HG02870 (cell line): ENCODE results near the gene BTRC.
A peak's percentile ranks its signal among the peaks of the same experiment; 100 is the strongest.
"Not testable (repeated sequence)": the region's sequence is repeated elsewhere in the genome, so short reads cannot be mapped to it uniquely, and the experiment has no call there.

ENCODE experiments used
- ATAC-seq: cut with Tn5 transposase; IDR thresholded peaks from one replicate; pipeline ENCODE4 v1.9.1; 2021; ENCODE audit warnings: mild to moderate bottlenecking, moderate library complexity; ENCODE audit not compliant: unreplicated experiment

BTRC gene

DNA sequence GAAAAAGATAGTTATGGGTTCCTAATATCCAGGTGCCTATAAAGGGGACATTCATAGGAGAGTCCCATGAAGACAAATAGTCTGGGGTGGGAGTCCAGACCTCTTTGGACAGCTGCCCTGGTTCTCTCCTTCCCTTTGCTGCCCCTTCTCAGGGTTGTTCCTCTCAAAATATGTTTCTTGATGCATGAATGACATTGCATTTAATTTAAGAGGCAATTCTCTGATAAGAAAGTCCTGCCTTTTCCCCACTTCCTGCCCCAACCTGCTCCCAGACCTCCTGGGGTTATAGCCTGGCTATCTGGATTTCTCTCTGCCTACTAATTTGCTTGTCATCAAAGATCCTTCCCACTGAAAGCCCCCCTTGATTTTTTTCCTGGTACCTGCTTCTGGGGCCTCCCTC lies 12.5 kb upstream of the BTRC start:
- ATAC-seq = no peak

DNA sequence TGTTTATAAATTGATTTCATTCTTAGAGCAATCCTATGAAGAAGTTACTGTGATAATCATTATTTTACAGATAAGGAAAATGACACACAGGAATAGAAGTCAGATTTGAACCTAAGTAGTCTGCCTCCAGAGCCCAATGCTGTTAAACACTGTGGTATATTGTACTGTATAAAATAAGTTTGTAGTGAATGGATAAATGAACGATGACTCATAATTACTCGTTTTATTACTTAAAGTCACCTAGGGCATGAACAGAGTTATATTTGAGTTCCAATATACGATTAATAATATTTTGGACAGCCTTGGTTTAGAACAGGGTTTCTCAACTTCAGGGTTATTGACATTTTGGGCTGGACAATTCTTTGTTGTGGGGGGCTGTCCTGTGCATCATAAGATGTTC lies 7.8 kb upstream of the BTRC start:
- ATAC-seq = no peak

DNA sequence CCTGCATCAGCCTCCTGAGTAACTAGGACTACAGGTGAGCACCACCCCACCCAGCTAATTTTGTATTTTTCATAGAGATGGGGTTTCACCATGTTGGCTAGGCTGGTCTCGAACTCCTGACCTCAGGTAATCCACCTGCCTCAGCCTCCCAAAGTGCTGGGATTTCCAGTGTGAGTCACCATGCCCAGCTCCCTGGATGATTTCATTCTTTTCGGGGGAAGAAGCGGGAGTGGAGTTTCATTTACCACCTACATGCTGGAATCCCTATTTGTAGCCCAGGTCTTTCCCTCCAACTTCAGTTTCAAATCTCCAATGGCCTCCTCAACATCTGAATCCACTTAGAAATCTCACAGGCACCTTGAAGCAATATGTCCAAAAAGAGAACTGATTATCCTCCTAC lies 2.9 kb upstream of the BTRC start:
- ATAC-seq = no peak

- ATAC-seq = no peak
Observed at GRCh38 chr10:101351477-101351876, 2.5 kb upstream of the BTRC start.

DNA sequence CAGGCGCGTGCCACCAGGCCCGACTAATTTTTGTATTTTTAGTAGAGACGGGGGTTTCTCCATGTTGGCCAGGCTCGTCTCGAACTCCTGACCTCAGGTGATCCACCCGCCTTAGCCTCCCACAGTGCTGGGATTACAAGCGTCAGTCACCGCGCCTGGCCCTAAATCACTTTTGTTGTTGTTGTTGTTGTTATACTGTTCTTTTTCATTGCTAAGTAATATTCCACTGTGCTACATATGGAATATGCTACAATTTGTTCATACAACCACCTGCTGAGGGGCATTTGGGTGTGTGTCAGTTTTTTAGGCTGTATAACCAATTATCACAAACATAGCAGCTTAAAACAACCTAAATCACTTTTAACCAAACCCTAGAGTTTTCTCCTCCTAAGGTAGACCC lies 1.1 kb upstream of the BTRC start:
- not testable (repeated sequence) for ATAC-seq

GRCh38 chr10:101354328-101355071 lies 535 bp downstream of the BTRC start:
- peak; percentile 19 for ATAC-seq

GRCh38 chr10:101355072-101355706 lies 1.2 kb downstream of the BTRC start:
- no peak for ATAC-seq

- ATAC-seq = no peak
Observed at GRCh38 chr10:101356132-101356531, 2.2 kb downstream of the BTRC start.

GRCh38 chr10:101357958-101358357 lies 4.0 kb downstream of the BTRC start:
- ATAC-seq = no peak

- ATAC-seq = no peak
Observed at GRCh38 chr10:101358706-101359300, 4.8 kb downstream of the BTRC start.

DNA sequence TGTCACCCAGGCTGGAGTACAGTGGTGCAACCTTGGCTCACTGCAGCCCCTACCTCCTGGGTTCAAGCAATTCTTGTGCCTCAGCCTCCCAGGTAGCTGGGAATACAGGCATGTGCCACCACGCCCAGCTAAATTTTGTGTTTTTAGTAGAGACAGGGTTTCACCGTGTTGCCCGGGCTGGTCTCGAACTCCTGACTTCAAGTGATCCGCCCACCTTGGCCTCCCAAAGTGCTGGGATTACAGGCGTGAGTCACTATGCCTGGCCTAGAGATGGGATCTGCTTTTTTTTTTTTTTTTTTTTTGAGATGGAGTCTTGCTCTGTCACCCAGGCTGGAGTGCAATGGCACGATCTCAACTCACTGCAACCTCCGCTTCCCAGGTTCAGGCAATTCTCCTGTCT lies 6.1 kb downstream of the BTRC start:
- ATAC-seq = not testable (repeated sequence)

DNA sequence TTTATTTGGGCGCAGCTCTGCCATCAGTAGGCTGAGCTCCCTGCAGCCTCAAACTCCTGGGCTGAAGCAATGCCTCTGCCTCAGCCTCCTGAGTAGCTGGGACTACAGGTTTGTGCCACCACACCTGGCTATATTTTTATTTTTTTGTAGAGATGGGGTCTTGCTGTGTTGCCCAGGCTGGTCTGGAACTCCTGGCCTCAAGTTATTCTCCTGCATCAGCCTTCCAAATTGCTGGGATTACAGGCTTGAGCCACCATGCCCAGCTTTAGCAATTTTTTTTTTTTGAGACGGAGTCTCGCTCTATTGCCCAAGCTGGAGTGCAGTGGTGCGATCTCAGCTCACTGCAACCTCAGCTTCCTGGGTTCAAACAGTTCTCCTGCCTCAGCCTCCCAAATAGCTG lies 6.9 kb downstream of the BTRC start:
- not testable (repeated sequence) for ATAC-seq

- no peak for ATAC-seq
Observed at GRCh38 chr10:101363850-101364400, 10.0 kb downstream of the BTRC start.

DNA sequence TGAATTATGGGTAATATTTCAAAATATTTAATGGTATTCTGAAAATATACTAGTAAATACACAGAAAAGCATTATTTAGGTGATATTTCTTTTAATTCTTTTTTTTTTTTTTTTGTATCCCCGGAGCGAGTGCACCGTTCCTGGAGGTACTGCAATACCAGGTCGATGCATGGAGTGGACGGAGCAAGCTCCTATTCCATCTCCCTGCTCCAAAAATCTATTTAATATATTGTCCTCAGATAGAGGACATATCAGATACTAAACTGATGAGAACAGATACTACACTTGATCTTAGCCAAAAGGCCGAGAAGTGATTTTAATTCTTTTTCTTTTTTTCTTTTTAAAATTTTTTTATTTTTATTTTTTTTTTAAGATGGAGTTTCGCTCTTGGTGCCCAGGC lies 10.8 kb downstream of the BTRC start:
- ATAC-seq = no peak

DNA sequence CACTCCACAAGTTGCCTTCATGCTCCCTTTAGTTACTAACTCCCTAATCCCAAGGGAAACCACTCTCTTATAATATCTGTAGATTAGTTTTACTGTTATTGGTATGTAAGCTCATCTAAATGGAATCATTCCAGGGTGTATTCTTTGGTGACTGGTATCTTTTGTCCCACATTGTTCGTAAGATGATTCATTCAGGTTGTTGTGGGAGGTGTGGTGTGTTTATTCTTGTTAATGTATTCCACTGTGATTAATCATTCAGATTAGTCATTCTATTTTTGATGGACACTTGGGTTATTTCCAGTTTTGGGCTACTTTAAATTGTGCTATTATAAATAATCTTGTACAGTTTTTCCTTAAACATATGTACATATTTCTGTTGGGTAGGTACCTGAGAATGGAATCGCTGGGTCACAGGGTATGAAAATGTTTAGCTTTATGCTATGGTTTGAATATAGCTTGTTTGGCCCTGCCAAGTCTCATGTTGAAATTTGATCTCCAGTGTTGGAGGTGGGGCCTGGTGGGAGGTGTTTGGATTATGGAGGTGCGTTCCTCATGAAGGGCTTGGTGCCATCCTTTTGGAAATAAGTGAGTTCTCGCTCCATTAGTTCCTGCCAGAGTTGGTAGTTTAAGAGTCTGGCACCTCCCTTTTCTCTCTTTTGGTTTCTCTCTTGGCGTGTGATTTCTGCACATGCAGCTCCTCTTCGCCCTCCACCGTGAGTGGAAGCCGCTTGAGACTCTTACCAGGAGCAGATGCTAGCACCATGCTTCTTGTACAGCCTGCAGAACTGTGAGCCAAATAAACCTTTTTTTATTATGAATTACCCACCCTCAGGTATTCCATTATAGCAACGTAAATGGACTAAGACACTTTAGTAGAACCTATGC lies 13.8 kb downstream of the BTRC start:
- ATAC-seq = no peak

DNA sequence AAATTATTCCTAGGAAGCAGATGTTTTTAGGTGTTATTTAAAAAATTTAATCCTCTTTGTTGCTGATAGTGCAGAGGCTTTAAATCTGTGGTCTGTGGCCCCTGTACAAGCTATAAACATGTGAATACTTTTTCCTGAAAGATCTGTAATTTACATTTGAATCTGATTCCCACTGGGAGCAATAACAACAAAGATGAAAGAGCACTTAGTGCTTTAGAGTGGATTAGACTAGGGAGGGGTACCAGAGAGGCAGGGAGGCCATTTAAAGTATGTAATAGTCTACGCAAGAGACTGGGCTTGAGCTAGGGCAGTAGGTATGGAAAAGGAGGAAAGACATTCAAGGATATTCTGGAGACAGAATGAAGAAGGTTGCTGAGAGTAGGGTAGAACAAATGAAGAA lies 19.1 kb downstream of the BTRC start:
- ATAC-seq = no peak

DNA sequence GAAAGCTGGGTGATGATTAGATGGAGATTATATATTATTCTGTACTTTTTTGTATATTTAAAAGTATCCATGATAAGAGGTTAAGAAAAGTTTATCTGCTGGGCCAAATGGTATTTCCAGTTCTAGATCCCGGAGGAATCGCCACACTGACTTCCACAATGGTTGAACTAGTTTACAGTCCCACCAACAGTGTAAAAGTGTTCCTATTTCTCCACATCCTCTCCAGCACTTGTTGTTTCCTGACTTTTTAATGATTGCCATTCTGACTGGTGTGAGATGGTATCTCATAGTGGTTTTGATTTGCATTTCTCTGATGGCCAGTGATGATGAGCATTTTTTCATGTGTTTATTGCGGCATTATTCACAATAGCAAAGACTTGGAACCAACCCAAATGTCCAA lies 20.0 kb downstream of the BTRC start:
- ATAC-seq = not testable (repeated sequence)

DNA sequence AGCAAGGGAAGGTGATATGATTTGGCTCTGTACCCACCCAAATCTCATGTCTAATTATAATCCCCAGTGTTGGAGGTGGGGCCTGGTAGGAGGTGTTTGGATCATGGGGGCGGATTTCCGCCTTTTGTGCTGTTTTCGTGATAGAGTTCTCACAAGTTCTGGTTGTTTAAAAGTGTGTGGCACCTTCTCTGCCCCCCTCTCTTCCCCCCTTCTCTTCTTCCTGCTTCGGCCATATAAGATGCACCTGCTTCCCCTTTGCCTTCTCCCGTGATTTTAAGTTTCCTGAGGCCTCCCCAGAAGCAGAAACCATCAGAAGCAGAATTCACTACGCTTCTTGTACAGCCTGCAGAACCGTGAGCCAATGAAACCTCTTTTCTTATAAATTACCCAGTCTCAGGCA lies 21.1 kb downstream of the BTRC start:
- no peak for ATAC-seq

- no peak for ATAC-seq
Observed at GRCh38 chr10:101379663-101380352, 25.8 kb downstream of the BTRC start.

DNA sequence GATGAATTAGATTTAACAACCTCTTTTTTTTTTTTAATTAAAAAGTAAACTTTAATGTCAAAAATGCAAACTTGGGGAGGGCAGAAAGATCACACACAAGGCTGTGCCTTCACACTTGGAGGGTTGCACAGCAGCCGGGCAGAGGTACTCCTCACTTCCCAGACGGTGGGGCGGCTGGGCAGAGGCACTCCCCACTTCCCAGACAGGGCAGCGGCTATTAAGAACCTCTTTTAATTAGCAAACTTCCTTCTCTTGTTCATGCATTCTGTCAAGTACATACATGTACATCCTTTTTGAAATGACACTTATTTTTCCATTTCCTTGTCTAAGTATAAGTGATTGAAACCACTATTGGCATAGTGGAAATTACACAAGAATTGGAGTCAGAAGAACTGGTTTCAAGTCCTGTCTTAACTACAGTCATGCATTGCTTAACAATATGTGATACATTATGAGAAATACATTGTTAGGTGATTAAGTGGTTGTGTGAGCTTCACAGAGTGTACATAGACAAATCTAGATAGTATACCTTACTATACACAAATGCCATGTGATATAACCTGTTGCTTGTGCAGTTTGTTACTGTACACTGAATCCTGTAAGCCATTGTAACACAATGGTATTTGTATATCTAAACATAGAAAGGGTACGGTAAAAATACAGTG lies 26.5 kb downstream of the BTRC start:
- ATAC-seq = no peak
